ENCODE data around the gene ECHDC3. TPM values are rescaled to one million over a fixed set of nuclear protein-coding genes. Genes with fewer than 3 reads are reported as not detected.

ECHDC3 gene
- total and polyA plus RNA-seq, 2 of the 8 experiments (the other 6 are each of a cell fraction or from before 2014, with no cell fraction given), result 15.6 to 19.9 TPM

DNA sequence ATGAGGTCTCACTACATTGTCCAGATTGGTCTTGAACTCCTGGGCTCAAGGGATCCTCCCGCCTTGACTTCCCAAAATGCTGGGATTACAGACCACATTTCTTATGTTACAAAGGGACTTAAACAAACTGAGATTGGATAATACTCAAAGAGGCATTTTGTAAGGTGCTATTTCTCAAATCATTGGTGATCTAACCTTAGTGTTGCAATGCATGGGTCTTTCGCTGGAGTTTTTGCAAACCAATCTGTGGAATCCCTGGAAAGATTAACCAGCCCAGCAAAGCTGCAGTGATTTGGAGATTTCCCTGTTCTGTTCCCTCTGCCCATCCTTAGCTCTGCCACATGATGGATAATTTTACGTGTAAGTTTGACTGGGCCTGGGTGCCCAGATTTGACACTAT is 20.4 kb upstream of the ECHDC3 start:
- H2AK5ac ChIP-seq (ENCODE audit: low read depth, low read length), result no peak overlapping the region
- H3K9me3 ChIP-seq (ENCODE audit: insufficient read depth in 2 of 2, low read depth in 1 of 2, low read length in 1 of 2), result no peaks in the 10 kb centered on the region
- 77% methylated on average over 3 of the region's 3 CpGs; no CpG with 5 or more reads in 1 of the 2 experiments for WGBS, 2 experiments (ENCODE audit: extremely low coverage in 1 of 2, insufficient coverage in 1 of 2, insufficient read length in 1 of 2, insufficient replicate concordance in 2 of 2, low coverage in 1 of 2, low lambda C conversion rate in 2 of 2, missing lambda C conversion rate in 1 of 2)
- no peak overlapping the region for H3K4ac ChIP-seq (replicated peaks; ENCODE audit: insufficient read length, low read depth, low read length)
- H2BK20ac ChIP-seq (ENCODE audit: low read length), result no peak overlapping the region
- no peak overlapping the region for H3K9ac ChIP-seq (replicated peaks in 1 of 4; ENCODE audit: extremely low read depth in 1 of 4, low read depth in 3 of 4, low read length in 3 of 4)
- FAIRE-seq (no peak), DNase-seq (ENCODE audit: low read depth in 1 of 2, low spot score in 2 of 2) (no peak)
- H3K14ac ChIP-seq (ENCODE audit: insufficient read length), result no peak overlapping the region
- H3K27me3 ChIP-seq (replicated peaks in 1 of 4; ENCODE audit: control insufficient read depth in 3 of 4, extremely low read depth in 1 of 4, insufficient read depth in 3 of 4, low read length in 3 of 4), result no peaks in the 10 kb centered on the region
- no peak overlapping the region for H2BK5ac ChIP-seq (ENCODE audit: low read depth, low read length)
- H2BK120ac ChIP-seq (replicated peaks; ENCODE audit: low read depth, low read length), result no peak overlapping the region
- H3K23ac ChIP-seq (ENCODE audit: insufficient read length), result no peak overlapping the region
- H3K27ac ChIP-seq (ENCODE audit: low read depth, low read length), result no peak overlapping the region
- H4K5ac ChIP-seq (ENCODE audit: insufficient read length, low read depth, low read length), result no peak overlapping the region
- no peak overlapping the region for H3K56ac ChIP-seq (replicated peaks; ENCODE audit: insufficient read length, low read depth, low read length)
- no peaks in the 10 kb centered on the region for H3K79me2 ChIP-seq (ENCODE audit: control insufficient read depth in 1 of 2, insufficient read depth in 2 of 2, low read length in 2 of 2)
- TF ChIP-seq NANOG (IDR thresholded peaks at IDR 0.05; ENCODE audit: insufficient read depth, low read depth, low read length, poor library complexity, severe bottlenecking), result no peak
- no peak for TF ChIP-seq ASH2L (IDR thresholded peaks at IDR 0.05; ENCODE audit: low read length)
- no peak for TF ChIP-seq ZNF274 (IDR thresholded peaks at IDR 0.05; ENCODE audit: borderline replicate concordance, extremely low read depth, low read length)
- TF ChIP-seq EGR1 (IDR thresholded peaks at IDR 0.05; ENCODE audit: borderline replicate concordance, low read depth, low read length), result no peak
- TF ChIP-seq GTF2F1 (IDR thresholded peaks at IDR 0.05; ENCODE audit: borderline replicate concordance, low read depth, low read length), result no peak
- no peak for TF ChIP-seq RNF2 (IDR thresholded peaks at IDR 0.05; ENCODE audit: borderline replicate concordance, low read depth, low read length, missing control alignments, poor library complexity, severe bottlenecking)
- TF ChIP-seq TEAD4 (IDR thresholded peaks at IDR 0.05; ENCODE audit: low read depth, low read length), result no peak
- TF ChIP-seq SIX5 (IDR thresholded peaks at IDR 0.05; ENCODE audit: low read depth, low read length), result no peak
- TF ChIP-seq BACH1 (IDR thresholded peaks at IDR 0.05; ENCODE audit: low read length), result no peak
- no peak for TF ChIP-seq RXRA (IDR thresholded peaks at IDR 0.05; ENCODE audit: insufficient read depth, low read depth, low read length)
- TF ChIP-seq, protein P1, sequence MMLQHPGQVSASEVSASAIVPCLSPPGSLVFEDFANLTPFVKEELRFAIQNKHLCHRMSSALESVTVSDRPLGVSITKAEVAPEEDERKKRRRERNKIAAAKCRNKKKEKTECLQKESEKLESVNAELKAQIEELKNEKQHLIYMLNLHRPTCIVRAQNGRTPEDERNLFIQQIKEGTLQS (IDR thresholded peaks at IDR 0.05; ENCODE audit: insufficient read depth, low read depth, low read length), result no peak
- no peak for TF ChIP-seq TBP (IDR thresholded peaks at IDR 0.05; ENCODE audit: low read depth, low read length)
- TF ChIP-seq CBX8 (IDR thresholded peaks at IDR 0.05; ENCODE audit: borderline replicate concordance, low read depth, low read length), result no peak
- TF ChIP-seq CEBPB (IDR thresholded peaks at IDR 0.05; ENCODE audit: low read depth, low read length), result no peak
- H3K23me2 ChIP-seq (ENCODE audit: low read depth, low read length), result no peaks in the 10 kb centered on the region
- H4K8ac ChIP-seq (ENCODE audit: extremely low read depth, insufficient read depth, low read length), result no peak overlapping the region
- H3K4me1 ChIP-seq (replicated peaks in 1 of 4; ENCODE audit: control insufficient read depth in 3 of 4, insufficient read depth in 4 of 4, low read length in 3 of 4), result no peaks in the 10 kb centered on the region
- H3K4me2 ChIP-seq (ENCODE audit: insufficient read depth in 1 of 2, low read depth in 2 of 2, low read length in 2 of 2), result no peak overlapping the region
- no peak overlapping the region for H2AFZ ChIP-seq (ENCODE audit: low read length)
- H4K20me1 ChIP-seq (replicated peaks in 1 of 2; ENCODE audit: control insufficient read depth in 1 of 2, insufficient read depth in 2 of 2, low read length in 2 of 2), result no peaks in the 10 kb centered on the region
- H3K18ac ChIP-seq (ENCODE audit: extremely low read depth, low read length), result no peak overlapping the region
- ChIA-PET POLR2A (ENCODE audit: partially characterized antibody) (no interaction called here), CTCF (ENCODE audit: partially characterized antibody) (interaction anchor here (1.1 to 1.8 kb wide), 3 partner anchors 134 to 206 kb away, joined by 3 to 6 read pairs (median 6); no protein-coding TSS in a partner anchor)
- H2BK15ac ChIP-seq (ENCODE audit: low read length), result no peak overlapping the region
- H2BK12ac ChIP-seq (ENCODE audit: low read depth, low read length), result no peak overlapping the region
- no peaks in the 10 kb centered on the region for H3K79me1 ChIP-seq (ENCODE audit: low read depth, low read length)
- no peak overlapping the region for H4K91ac ChIP-seq (replicated peaks; ENCODE audit: insufficient read length, low read length)
- H3K4me3 ChIP-seq (ENCODE audit: extremely low read depth in 1 of 4, insufficient read depth in 2 of 4, low read depth in 3 of 4, low read length in 4 of 4), result no peak overlapping the region
- H3K36me3 ChIP-seq (ENCODE audit: control insufficient read depth in 2 of 4, insufficient read depth in 4 of 4, low read length in 3 of 4), result no peaks in the 10 kb centered on the region

Data from H1 (cell line).